GM12878 (cell line): Measurements from ENCODE around the gene CDK5RAP3. TPM values are rescaled to one million over a fixed set of nuclear protein-coding genes. Genes with fewer than 3 reads are reported as not detected.

Experiments used
- ATAC-seq: fragments of 200-7000 bp; cut with Tn5 transposase; 3 replicates; pipeline ENCODE4 v1.9.1; 2020; ENCODE audit warnings: mild to moderate bottlenecking, moderate library complexity
- BruUV-seq: library from RNA; stranded (reverse); fragments of 400-500 nt; replicated peaks from 2 replicates; lab custom pipeline; 2021; lab: Mats Ljungman, UMichigan
- CTCF ChIA-PET: fragments of 300-600 bp; sonication (Branson Sonifier 250); formaldehyde crosslinking; extraction: SDS; loops from one replicate; lab custom pipeline; 2021; ENCODE audit warnings: inconsistent platforms; lab: Yijun Ruan, JAX
- POLR2A ChIA-PET: fragments of 350-600 bp; formaldehyde crosslinking; extraction: SDS; loops from one replicate; lab custom pipeline; 2021; ENCODE audit warnings: inconsistent platforms; lab: Charles Lee
- RAD21 ChIA-PET: fragments of 300-600 bp; sonication (Branson Sonifier 250); formaldehyde crosslinking; loops from one replicate; lab custom pipeline; 2023; ENCODE audit warnings: antibody characterized with exemption; ENCODE audit not compliant: unreplicated experiment; lab: Charles Lee
- SMC1A ChIA-PET: fragments of 300-600 bp; sonication (Branson Sonifier 250); formaldehyde crosslinking; loops from one replicate; lab custom pipeline; 2023; ENCODE audit not compliant: unreplicated experiment, uncharacterized antibody; lab: Charles Lee
- DNase-seq: peaks from one replicate; pipeline ENCODE4 v3.0.0-alpha.2; 2011; ENCODE audit warnings: low read depth, low spot score
- FAIRE-seq: peaks from 3 replicates; lab custom pipeline; 2011; peaks lifted over from hg19 to GRCh38; lab: Jason Lieb, UNC
- H2AFZ ChIP-seq: 2 replicates; pipeline ENCODE4 v1.6.0; 2011; ENCODE audit warnings: low read depth, low read length, control low read depth; ENCODE audit not compliant: control insufficient read depth
- H3K27ac ChIP-seq: 2 replicates; pipeline ENCODE4 v1.5.1; 2011; ENCODE audit warnings: control low read depth; ENCODE audit not compliant: control insufficient read depth, insufficient read depth
- H3K27me3 ChIP-seq, 2 experiments: replicated peaks in 1 of 2; 2 replicates each; pipeline versions ENCODE4 v1.6.0 to v1.6.1; 2011; ENCODE audit warnings: low read length in 1 of 2; ENCODE audit not compliant: control insufficient read depth in 2 of 2, insufficient read depth in 2 of 2
- H3K36me3 ChIP-seq, 2 experiments: 2 replicates each; pipeline ENCODE4 v1.5.1; 2011; ENCODE audit warnings: low read length in 1 of 2; ENCODE audit not compliant: control insufficient read depth in 2 of 2, insufficient read depth in 2 of 2
- H3K4me1 ChIP-seq: 2 replicates; pipeline ENCODE4 v1.6.1; 2011; ENCODE audit warnings: mild to moderate bottlenecking, low read length, moderate library complexity, mixed read lengths; ENCODE audit not compliant: control insufficient read depth, insufficient read depth
- H3K4me2 ChIP-seq: 2 replicates; pipeline ENCODE4 v1.6.0; 2011; ENCODE audit warnings: control low read depth; ENCODE audit not compliant: control insufficient read depth, insufficient read depth
- H3K4me3 ChIP-seq: fragments of 200-600 bp; sonication (generic); 2 replicates; pipeline ENCODE4 v1.5.1; 2016
- H3K79me2 ChIP-seq: 2 replicates; pipeline ENCODE4 v1.6.0; 2011; ENCODE audit warnings: low read length; ENCODE audit not compliant: control insufficient read depth, insufficient read depth
- H3K9ac ChIP-seq: 2 replicates; pipeline ENCODE4 v1.8.0; 2011; ENCODE audit warnings: low read length, control low read depth, mixed read lengths; ENCODE audit not compliant: control insufficient read depth, insufficient read depth
- H3K9me3 ChIP-seq: replicated peaks from 3 replicates; pipeline ENCODE4 v1.5.1; 2011; ENCODE audit warnings: mild to moderate bottlenecking, low read length; ENCODE audit not compliant: control insufficient read depth, insufficient read depth
- H4K20me1 ChIP-seq: 2 replicates; pipeline ENCODE4 v1.6.0; 2011; ENCODE audit not compliant: control insufficient read depth, insufficient read depth
- LARP7 ChIP-seq: fragments of 450-650 bp; IDR thresholded peaks from 2 replicates; pipeline ENCODE4 v1.6.1; 2017; ENCODE audit warnings: mild to moderate bottlenecking
- NFYB ChIP-seq: IDR thresholded peaks from 2 replicates; pipeline ENCODE4 v1.6.1; 2011; ENCODE audit warnings: low read depth, mild to moderate bottlenecking, low read length, improper control_type of control experiment, moderate library complexity; ENCODE audit not compliant: insufficient read depth
- PAX5 ChIP-seq: IDR thresholded peaks from 2 replicates; pipeline ENCODE4 v1.6.1; 2011; ENCODE audit warnings: low read depth, low read length, borderline replicate concordance
- PAX8 ChIP-seq: fragments of 450-650 bp; IDR thresholded peaks from 2 replicates; pipeline ENCODE4 v1.6.1; 2017; ENCODE audit warnings: mild to moderate bottlenecking, moderate library complexity
- RFX5 ChIP-seq: IDR thresholded peaks from 2 replicates; pipeline ENCODE4 v1.6.1; 2011; ENCODE audit warnings: low read depth, low read length, improper control_type of control experiment
- SP1 ChIP-seq: IDR thresholded peaks from one replicate; pipeline ENCODE4 v1.6.1; 2011; ENCODE audit warnings: low read depth, low read length
- TCF3 ChIP-seq: IDR thresholded peaks from 2 replicates; pipeline ENCODE4 v1.6.1; 2012; ENCODE audit warnings: low read depth, mild to moderate bottlenecking, low read length, borderline replicate concordance; ENCODE audit not compliant: insufficient read depth
- ZNF207 ChIP-seq: fragments of 450-650 bp; IDR thresholded peaks from 2 replicates; pipeline ENCODE4 v1.6.1; 2014; ENCODE audit warnings: antibody characterized with exemption, mild to moderate bottlenecking, borderline replicate concordance
- ZNF24 ChIP-seq: fragments of 450-650 bp; IDR thresholded peaks from 2 replicates; pipeline ENCODE4 v1.6.1; 2017; ENCODE audit warnings: antibody characterized with exemption, mild to moderate bottlenecking
- ZNF384 ChIP-seq: IDR thresholded peaks from 2 replicates; pipeline ENCODE4 v1.6.1; 2012; ENCODE audit warnings: low read depth, mild to moderate bottlenecking, low read length, improper control_type of control experiment, borderline replicate concordance
- ZNF622 ChIP-seq: fragments of 450-650 bp; IDR thresholded peaks from 2 replicates; pipeline ENCODE4 v1.6.1; 2017; ENCODE audit warnings: mild to moderate bottlenecking, inconsistent platforms
- ZSCAN29 ChIP-seq: fragments of 450-650 bp; IDR thresholded peaks from 2 replicates; pipeline ENCODE4 v1.6.1; 2017; ENCODE audit warnings: mild to moderate bottlenecking, moderate library complexity
- WGBS: methylation state at CpG from one replicate; pipeline ENCODE4 v1.1.6; 2016; ENCODE audit warnings: low lambda C conversion rate; ENCODE audit not compliant: insufficient replicate concordance, insufficient coverage; ENCODE audit errors: missing lambda C conversion rate; 5-methylcytosine and 5-hydroxymethylcytosine counted together
- in situ Hi-C: fragments of 300-500 bp; cut with MboI; formaldehyde crosslinking; loops from 9 replicates; pipeline ENCODE4 v1.14.3; 2018; ENCODE audit warnings: mixed read lengths
- intact Hi-C: fragments of 100-400 bp; cut with micrococcal nuclease; formaldehyde crosslinking; loops from one replicate; pipeline ENCODE4 v1.14.2; 2022; ENCODE audit not compliant: unreplicated experiment
- polyA plus RNA-seq, 11 experiments: library from polyadenylated mRNA; depleted of rRNA in 4 of 11; unstranded in 6 of 11; stranded (reverse) in 5 of 11; fragments of >200 nt; fragmentation: Nextera tagmentation in 4 of 11; fragmentation: Illumina TruSeq in 1 of 11; extraction: Ambion mirVana in 4 of 11; extraction: Trizol in 1 of 11; gene quantifications; 1 replicate in 1 of 11; 2 replicates in 10 of 11; pipeline versions ENCODE4 v1.2.1 to v1.2.3, GENCODE V29; 2011 to 2016; ENCODE audit warnings: inconsistent platforms in 2 of 11, missing spikeins in 2 of 11, low read depth in 1 of 11
- total RNA-seq, 4 experiments: library from RNA; depleted of rRNA in 3 of 4; stranded (reverse); fragments of >200 nt in 3 of 4; fragmentation: Illumina TruSeq in 1 of 4; extraction: Trizol in 1 of 4; gene quantifications; 2 replicates each; pipeline versions ENCODE4 v1.2.1 to v1.2.3, GENCODE V29; 2013 to 2021
- TF ChIP-seq, protein P1 (sequence below): IDR thresholded peaks from 2 replicates; pipeline ENCODE4 v1.6.1; 2011; ENCODE audit warnings: mild to moderate bottlenecking, low read depth, low read length, moderate library complexity; ENCODE audit not compliant: insufficient replicate concordance
- TF ChIP-seq, protein P2 (sequence below): fragments of 450-650 bp; formaldehyde crosslinking; IDR thresholded peaks from 2 replicates; pipeline ENCODE4 v1.4.0; 2022; ENCODE audit warnings: mild to moderate bottlenecking, moderate library complexity
- TF ChIP-seq, protein P3 (sequence below): fragments of 450-650 bp; IDR thresholded peaks from 2 replicates; pipeline ENCODE4 v1.6.1; 2017; ENCODE audit warnings: borderline replicate concordance
- TF ChIP-seq, protein P4 (sequence below): fragments of 450-650 bp; IDR thresholded peaks from 2 replicates; pipeline ENCODE4 v1.6.1; 2017; ENCODE audit warnings: mild to moderate bottlenecking, moderate library complexity

Gene CDK5RAP3
- total and polyA plus RNA-seq, 10 of the 15 experiments (the other 5 are each of a cell fraction or from before 2014, with no cell fraction given): 69.4 to 237 (median 160) TPM

DNA sequence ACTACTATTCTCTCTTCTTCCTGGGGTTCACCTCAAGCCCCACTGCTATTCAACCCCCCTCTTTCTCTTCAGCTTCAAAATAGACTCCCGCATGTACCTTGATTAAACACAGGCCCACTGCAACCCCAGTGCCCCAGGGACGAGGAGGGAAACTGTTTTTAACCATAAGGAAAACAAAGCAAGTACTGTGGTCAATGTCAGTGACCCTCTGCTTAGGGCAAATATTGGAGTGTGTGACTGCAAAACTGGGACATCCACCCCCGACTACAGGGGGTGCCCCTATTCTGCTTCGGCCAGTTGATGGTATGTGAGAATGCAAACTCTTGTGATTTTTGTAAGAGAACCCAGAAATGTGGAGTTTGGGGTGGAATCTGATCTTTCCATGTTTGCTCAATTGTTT lies 39.1 kb upstream of the CDK5RAP3 start:
- H3K4me3 ChIP-seq: no peak overlapping the region
- peaks cover 2% of the 10 kb centered on the region for H3K4me1 ChIP-seq
- BruUV-seq: no TSS peak
- peaks cover 0 to under 1% of the 10 kb centered on the region in 2 experiments; a peak in 2 of 4 replicates for H3K36me3 ChIP-seq
- DNase-seq (no peak), ATAC-seq (no peak), FAIRE-seq (no peak)
- H4K20me1 ChIP-seq: no peaks in the 10 kb centered on the region
- ChIA-PET POLR2A (no interaction called here), RAD21 (no interaction called here), CTCF (interaction anchor here (0.6 to 4.2 kb wide), 3 partner anchors 16 to 91 kb away, joined by 3 to 15 read pairs (median 3); no protein-coding TSS in a partner anchor), SMC1A (interaction anchor here (0.7 kb wide), 1 partner anchor 29 kb away, joined by 3 read pairs; no protein-coding TSS in a partner anchor)
- intact Hi-C loops: no loop called here
- in situ Hi-C loops: no loop called here
- H3K4me2 ChIP-seq: no peak overlapping the region
- no peaks in the 10 kb centered on the region for H3K27me3 ChIP-seq
- H3K27ac ChIP-seq: no peak overlapping the region
- 91% methylated on average over 4 of the region's 4 CpGs for WGBS
- H2AFZ ChIP-seq: no peak overlapping the region
- H3K9ac ChIP-seq: no peak overlapping the region
- no peaks in the 10 kb centered on the region for H3K9me3 ChIP-seq
- H3K79me2 ChIP-seq: no peaks in the 10 kb centered on the region; the same call in 1 of the 2 replicates
- TF ChIP-seq, protein P1, sequence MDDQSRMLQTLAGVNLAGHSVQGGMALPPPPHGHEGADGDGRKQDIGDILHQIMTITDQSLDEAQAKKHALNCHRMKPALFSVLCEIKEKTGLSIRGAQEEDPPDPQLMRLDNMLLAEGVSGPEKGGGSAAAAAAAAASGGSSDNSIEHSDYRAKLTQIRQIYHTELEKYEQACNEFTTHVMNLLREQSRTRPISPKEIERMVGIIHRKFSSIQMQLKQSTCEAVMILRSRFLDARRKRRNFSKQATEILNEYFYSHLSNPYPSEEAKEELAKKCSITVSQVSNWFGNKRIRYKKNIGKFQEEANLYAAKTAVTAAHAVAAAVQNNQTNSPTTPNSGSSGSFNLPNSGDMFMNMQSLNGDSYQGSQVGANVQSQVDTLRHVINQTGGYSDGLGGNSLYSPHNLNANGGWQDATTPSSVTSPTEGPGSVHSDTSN: no peak
- TF ChIP-seq LARP7 (no peak), PAX5 (no peak), ZNF622 (no peak), SP1 (no peak), ZNF207 (no peak), NFYB (no peak), TCF3 (no peak), ZNF24 (no peak), ZSCAN29 (no peak), PAX8 (no peak), RFX5 (no peak), ZNF384 (no peak)
- TF ChIP-seq, protein P2, sequence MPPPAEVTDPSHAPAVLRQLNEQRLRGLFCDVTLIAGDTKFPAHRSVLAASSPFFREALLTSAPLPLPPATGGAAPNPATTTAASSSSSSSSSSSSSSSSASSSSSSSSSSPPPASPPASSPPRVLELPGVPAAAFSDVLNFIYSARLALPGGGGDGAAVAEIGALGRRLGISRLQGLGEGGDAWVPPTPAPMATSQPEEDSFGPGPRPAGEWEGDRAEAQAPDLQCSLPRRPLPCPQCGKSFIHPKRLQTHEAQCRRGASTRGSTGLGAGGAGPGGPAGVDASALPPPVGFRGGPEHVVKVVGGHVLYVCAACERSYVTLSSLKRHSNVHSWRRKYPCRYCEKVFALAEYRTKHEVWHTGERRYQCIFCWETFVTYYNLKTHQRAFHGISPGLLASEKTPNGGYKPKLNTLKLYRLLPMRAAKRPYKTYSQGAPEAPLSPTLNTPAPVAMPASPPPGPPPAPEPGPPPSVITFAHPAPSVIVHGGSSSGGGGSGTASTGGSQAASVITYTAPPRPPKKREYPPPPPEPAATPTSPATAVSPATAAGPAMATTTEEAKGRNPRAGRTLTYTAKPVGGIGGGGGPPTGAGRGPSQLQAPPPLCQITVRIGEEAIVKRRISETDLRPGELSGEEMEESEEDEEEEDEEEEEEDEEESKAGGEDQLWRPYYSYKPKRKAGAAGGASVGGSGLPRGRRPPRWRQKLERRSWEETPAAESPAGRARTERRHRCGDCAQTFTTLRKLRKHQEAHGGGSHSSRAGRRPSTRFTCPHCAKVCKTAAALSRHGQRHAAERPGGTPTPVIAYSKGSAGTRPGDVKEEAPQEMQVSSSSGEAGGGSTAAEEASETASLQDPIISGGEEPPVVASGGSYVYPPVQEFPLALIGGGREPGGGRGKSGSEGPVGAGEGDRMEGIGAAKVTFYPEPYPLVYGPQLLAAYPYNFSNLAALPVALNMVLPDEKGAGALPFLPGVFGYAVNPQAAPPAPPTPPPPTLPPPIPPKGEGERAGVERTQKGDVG (CRISPR knock-in tag): no peak
- TF ChIP-seq, protein P3, sequence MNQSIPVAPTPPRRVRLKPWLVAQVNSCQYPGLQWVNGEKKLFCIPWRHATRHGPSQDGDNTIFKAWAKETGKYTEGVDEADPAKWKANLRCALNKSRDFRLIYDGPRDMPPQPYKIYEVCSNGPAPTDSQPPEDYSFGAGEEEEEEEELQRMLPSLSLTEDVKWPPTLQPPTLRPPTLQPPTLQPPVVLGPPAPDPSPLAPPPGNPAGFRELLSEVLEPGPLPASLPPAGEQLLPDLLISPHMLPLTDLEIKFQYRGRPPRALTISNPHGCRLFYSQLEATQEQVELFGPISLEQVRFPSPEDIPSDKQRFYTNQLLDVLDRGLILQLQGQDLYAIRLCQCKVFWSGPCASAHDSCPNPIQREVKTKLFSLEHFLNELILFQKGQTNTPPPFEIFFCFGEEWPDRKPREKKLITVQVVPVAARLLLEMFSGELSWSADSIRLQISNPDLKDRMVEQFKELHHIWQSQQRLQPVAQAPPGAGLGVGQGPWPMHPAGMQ: no peak
- TF ChIP-seq, protein P4, sequence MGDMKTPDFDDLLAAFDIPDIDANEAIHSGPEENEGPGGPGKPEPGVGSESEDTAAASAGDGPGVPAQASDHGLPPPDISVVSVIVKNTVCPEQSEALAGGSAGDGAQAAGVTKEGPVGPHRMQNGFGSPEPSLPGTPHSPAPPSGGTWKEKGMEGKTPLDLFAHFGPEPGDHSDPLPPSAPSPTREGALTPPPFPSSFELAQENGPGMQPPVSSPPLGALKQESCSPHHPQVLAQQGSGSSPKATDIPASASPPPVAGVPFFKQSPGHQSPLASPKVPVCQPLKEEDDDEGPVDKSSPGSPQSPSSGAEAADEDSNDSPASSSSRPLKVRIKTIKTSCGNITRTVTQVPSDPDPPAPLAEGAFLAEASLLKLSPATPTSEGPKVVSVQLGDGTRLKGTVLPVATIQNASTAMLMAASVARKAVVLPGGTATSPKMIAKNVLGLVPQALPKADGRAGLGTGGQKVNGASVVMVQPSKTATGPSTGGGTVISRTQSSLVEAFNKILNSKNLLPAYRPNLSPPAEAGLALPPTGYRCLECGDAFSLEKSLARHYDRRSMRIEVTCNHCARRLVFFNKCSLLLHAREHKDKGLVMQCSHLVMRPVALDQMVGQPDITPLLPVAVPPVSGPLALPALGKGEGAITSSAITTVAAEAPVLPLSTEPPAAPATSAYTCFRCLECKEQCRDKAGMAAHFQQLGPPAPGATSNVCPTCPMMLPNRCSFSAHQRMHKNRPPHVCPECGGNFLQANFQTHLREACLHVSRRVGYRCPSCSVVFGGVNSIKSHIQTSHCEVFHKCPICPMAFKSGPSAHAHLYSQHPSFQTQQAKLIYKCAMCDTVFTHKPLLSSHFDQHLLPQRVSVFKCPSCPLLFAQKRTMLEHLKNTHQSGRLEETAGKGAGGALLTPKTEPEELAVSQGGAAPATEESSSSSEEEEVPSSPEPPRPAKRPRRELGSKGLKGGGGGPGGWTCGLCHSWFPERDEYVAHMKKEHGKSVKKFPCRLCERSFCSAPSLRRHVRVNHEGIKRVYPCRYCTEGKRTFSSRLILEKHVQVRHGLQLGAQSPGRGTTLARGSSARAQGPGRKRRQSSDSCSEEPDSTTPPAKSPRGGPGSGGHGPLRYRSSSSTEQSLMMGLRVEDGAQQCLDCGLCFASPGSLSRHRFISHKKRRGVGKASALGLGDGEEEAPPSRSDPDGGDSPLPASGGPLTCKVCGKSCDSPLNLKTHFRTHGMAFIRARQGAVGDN: no peak
